IMR-90 (cell line): ENCODE data around the gene SLC26A11. TPM values are rescaled to one million over a fixed set of nuclear protein-coding genes. Genes with fewer than 3 reads are reported as not detected.
A peak's percentile ranks its signal among the peaks of the same experiment; 100 is the strongest.

Experiments
- ATAC-seq: fragments of 200-7000 bp; cut with Tn5 transposase; 2 replicates; pipeline ENCODE4 v1.9.1; 2020; ENCODE audit warnings: low read depth, mild to moderate bottlenecking, moderate library complexity
- BruUV-seq: library from RNA; stranded (reverse); fragments of 400-500 nt; replicated peaks from 2 replicates; lab custom pipeline; 2021; lab: Mats Ljungman, UMichigan
- CTCF ChIA-PET: fragments of 300-600 bp; formaldehyde crosslinking; extraction: SDS; loops from one replicate; lab custom pipeline; 2021; ENCODE audit warnings: antibody characterized with exemption; lab: Yijun Ruan, JAX
- POLR2A ChIA-PET: fragments of 300-600 bp; sonication (Branson Sonifier 250); formaldehyde crosslinking; loops from one replicate; lab custom pipeline; 2022; ENCODE audit warnings: antibody characterized with exemption; ENCODE audit not compliant: unreplicated experiment; lab: Charles Lee
- DNase-seq: peaks from one replicate; pipeline ENCODE4 v3.0.0; 2013
- H2AFZ ChIP-seq: replicated peaks from 2 replicates; pipeline ENCODE3; 2013; ENCODE audit warnings: low read length, mild to moderate bottlenecking; ENCODE audit not compliant: poor library complexity
- H2AK5ac ChIP-seq: 2 replicates; pipeline ENCODE4 v1.6.1; 2013; ENCODE audit warnings: low read depth, low read length, inconsistent platforms
- H2AK9ac ChIP-seq: replicated peaks from 2 replicates; pipeline ENCODE3; 2013; ENCODE audit warnings: mild to moderate bottlenecking, low read depth, low read length, moderate library complexity; ENCODE audit not compliant: poor library complexity
- H2BK120ac ChIP-seq: 2 replicates; pipeline ENCODE4 v1.6.1; 2013; ENCODE audit warnings: low read depth, low read length, inconsistent platforms
- H2BK15ac ChIP-seq: 3 replicates; pipeline ENCODE4 v1.6.1; 2013; ENCODE audit warnings: low read depth, low read length, inconsistent platforms
- H2BK20ac ChIP-seq: 2 replicates; pipeline ENCODE4 v1.6.1; 2013; ENCODE audit warnings: low read depth, mild to moderate bottlenecking, inconsistent platforms, low read length, moderate library complexity
- H2BK5ac ChIP-seq: 2 replicates; pipeline ENCODE4 v1.6.1; 2013; ENCODE audit warnings: mild to moderate bottlenecking, low read depth, low read length, inconsistent platforms; ENCODE audit not compliant: poor library complexity, severe bottlenecking
- H3K14ac ChIP-seq: replicated peaks from 2 replicates; pipeline ENCODE4 v1.6.1; 2013; ENCODE audit warnings: low read depth, low read length, inconsistent platforms
- H3K18ac ChIP-seq: 2 replicates; pipeline ENCODE4 v1.6.1; 2013; ENCODE audit warnings: low read depth, low read length, control low read depth
- H3K23ac ChIP-seq: 2 replicates; pipeline ENCODE4 v1.6.1; 2013; ENCODE audit warnings: low read depth, low read length, inconsistent platforms
- H3K27ac ChIP-seq: 2 replicates; pipeline ENCODE4 v1.5.1; 2013; ENCODE audit warnings: mild to moderate bottlenecking, control low read depth, low read length; ENCODE audit not compliant: insufficient read depth
- H3K27me3 ChIP-seq: 2 replicates; pipeline ENCODE4 v1.6.1; 2013; ENCODE audit warnings: low read length; ENCODE audit not compliant: control insufficient read depth, insufficient read depth
- H3K36me3 ChIP-seq: 2 replicates; pipeline ENCODE4 v1.6.1; 2013; ENCODE audit warnings: low read length, mixed read lengths; ENCODE audit not compliant: control insufficient read depth, insufficient read depth
- H3K4ac ChIP-seq: 2 replicates; pipeline ENCODE4 v1.6.1; 2013; ENCODE audit warnings: low read depth, low read length, inconsistent platforms
- H3K4me1 ChIP-seq: 2 replicates; pipeline ENCODE4 v1.6.1; 2013; ENCODE audit warnings: low read length, mixed read lengths; ENCODE audit not compliant: control insufficient read depth, insufficient read depth
- H3K4me2 ChIP-seq: 2 replicates; pipeline ENCODE4 v1.6.1; 2013; ENCODE audit warnings: low read depth, mild to moderate bottlenecking, control low read depth, low read length, moderate library complexity
- H3K4me3 ChIP-seq: 2 replicates; pipeline ENCODE4 v1.5.1; 2013; ENCODE audit warnings: low read depth, mild to moderate bottlenecking, control low read depth, low read length, moderate library complexity; ENCODE audit not compliant: insufficient read depth
- H3K56ac ChIP-seq: 2 replicates; pipeline ENCODE4 v1.6.1; 2013; ENCODE audit warnings: low read length, inconsistent platforms; ENCODE audit not compliant: insufficient read depth; ENCODE audit errors: extremely low read depth
- H3K79me1 ChIP-seq, 2 experiments: 2 replicates each; pipeline ENCODE4 v1.6.1; 2013; ENCODE audit warnings: low read length in 2 of 2, inconsistent platforms in 1 of 2, low read depth in 1 of 2
- H3K9ac ChIP-seq: 2 replicates; pipeline ENCODE4 v1.6.1; 2013; ENCODE audit warnings: low read depth, low read length, control low read depth
- H3K9me1 ChIP-seq: 2 replicates; pipeline ENCODE4 v1.6.1; 2013; ENCODE audit warnings: low read length, inconsistent platforms; ENCODE audit not compliant: insufficient read depth
- H3K9me3 ChIP-seq: 2 replicates; pipeline ENCODE4 v1.6.1; 2013; ENCODE audit warnings: low read length; ENCODE audit not compliant: control insufficient read depth, insufficient read depth
- H4K20me1 ChIP-seq: 2 replicates; pipeline ENCODE4 v1.6.1; 2013; ENCODE audit warnings: low read length, inconsistent platforms; ENCODE audit not compliant: insufficient read depth
- H4K5ac ChIP-seq: 2 replicates; pipeline ENCODE4 v1.6.1; 2013; ENCODE audit warnings: mild to moderate bottlenecking, low read depth, low read length, control low read depth
- H4K8ac ChIP-seq, 2 experiments: 2 replicates each; pipeline ENCODE4 v1.6.1; 2013; ENCODE audit warnings: low read depth in 2 of 2, low read length in 2 of 2, control low read depth in 1 of 2, inconsistent platforms in 1 of 2
- H4K91ac ChIP-seq: 2 replicates; pipeline ENCODE4 v1.6.1; 2013; ENCODE audit warnings: low read depth, low read length, inconsistent platforms; ENCODE audit not compliant: insufficient read depth
- BHLHE40 ChIP-seq: fragments of 150-350 bp; IDR thresholded peaks from 2 replicates; pipeline ENCODE4 v1.6.1; 2016; ENCODE audit warnings: mild to moderate bottlenecking, low read depth, low read length
- CEBPB ChIP-seq: IDR thresholded peaks from 2 replicates; pipeline ENCODE4 v1.6.1; 2012; ENCODE audit warnings: low read depth, low read length, improper control_type of control experiment
- CHD1 ChIP-seq: IDR thresholded peaks from 2 replicates; pipeline ENCODE4 v1.6.1; 2012; ENCODE audit warnings: low read depth, low read length, improper control_type of control experiment
- FOS ChIP-seq: fragments of 150-350 bp; IDR thresholded peaks from 2 replicates; pipeline ENCODE4 v1.6.1; 2016; ENCODE audit warnings: low read depth, low read length
- MAFK ChIP-seq: IDR thresholded peaks from 2 replicates; pipeline ENCODE4 v1.6.1; 2012; ENCODE audit warnings: low read depth, low read length, improper control_type of control experiment
- NFE2L2 ChIP-seq: fragments of 150-350 bp; IDR thresholded peaks from 2 replicates; pipeline ENCODE4 v1.6.1; 2016; ENCODE audit warnings: low read depth, mild to moderate bottlenecking, low read length
- POLR2A ChIP-seq: IDR thresholded peaks from 2 replicates; pipeline ENCODE4 v1.6.1; 2012; ENCODE audit warnings: mild to moderate bottlenecking, low read depth, low read length
- RAD21 ChIP-seq: IDR thresholded peaks from 2 replicates; pipeline ENCODE4 v1.6.1; 2012; ENCODE audit warnings: low read length, improper control_type of control experiment
- RCOR1 ChIP-seq: IDR thresholded peaks from 2 replicates; pipeline ENCODE4 v1.6.1; 2012; ENCODE audit warnings: mild to moderate bottlenecking, low read length, improper control_type of control experiment; ENCODE audit not compliant: insufficient replicate concordance
- RFX5 ChIP-seq: IDR thresholded peaks from 2 replicates; pipeline ENCODE4 v1.8.0; 2012; ENCODE audit warnings: low read depth, mild to moderate bottlenecking, low read length, moderate library complexity
- SMC3 ChIP-seq: fragments of 150-350 bp; IDR thresholded peaks from 2 replicates; pipeline ENCODE4 v1.6.1; 2016; ENCODE audit warnings: low read depth, mild to moderate bottlenecking, antibody characterized with exemption, low read length, moderate library complexity
- USF2 ChIP-seq: fragments of 150-350 bp; IDR thresholded peaks from 2 replicates; pipeline ENCODE4 v1.6.1; 2017; ENCODE audit warnings: mild to moderate bottlenecking, antibody characterized with exemption, low read length, low read depth
- WGBS, 2 experiments: methylation state at CpG; one replicate each; pipeline versions ENCODE4 v1.1.5 to v1.1.7; 2013; ENCODE audit warnings: missing lambda C conversion rate in 2 of 2; ENCODE audit not compliant: insufficient read length in 1 of 2; ENCODE audit errors: extremely low coverage in 2 of 2; 5-methylcytosine and 5-hydroxymethylcytosine counted together
- dilution Hi-C: fragments of 300-500 bp; cut with HindIII; formaldehyde crosslinking; loops from one replicate; pipeline ENCODE4 v1.14.3; 2018; ENCODE audit warnings: low sequenced_read_pairs; ENCODE audit not compliant: unreplicated experiment
- in situ Hi-C: fragments of 300-500 bp; cut with MboI; formaldehyde crosslinking; loops from 3 replicates; pipeline ENCODE4 v1.14.3; 2019; ENCODE audit warnings: low sequenced_read_pairs, inconsistent platforms, mixed read lengths
- intact Hi-C: fragments of 100-400 bp; cut with micrococcal nuclease; formaldehyde crosslinking; loops from 2 replicates; pipeline ENCODE4 v1.10.0; 2022
- polyA plus RNA-seq, 3 experiments: library from polyadenylated mRNA; depleted of rRNA; stranded (reverse); fragments of >200 nt; gene quantifications; 2 replicates each; pipeline ENCODE4 v1.2.3, GENCODE V29; 2012; ENCODE audit warnings: low replicate concordance in 1 of 3
- total RNA-seq: library from RNA; depleted of rRNA; stranded (reverse); fragments of >200 nt; gene quantifications from 2 replicates; pipeline ENCODE4 v1.2.3, GENCODE V29; 2012
- TF ChIP-seq, protein P1 (sequence below): fragments of 150-350 bp; IDR thresholded peaks from 2 replicates; pipeline ENCODE4 v1.6.1; 2016; ENCODE audit warnings: low read depth, mild to moderate bottlenecking, low read length, moderate library complexity, borderline replicate concordance

SLC26A11 gene
- total and polyA plus RNA-seq, 2 of the 4 experiments (the other 2 are of a cell fraction): 3.2 to 15.6 TPM

- Histone ChIP-seq H4K5ac (no peak overlapping the region), H3K4me2 (no peak overlapping the region), H4K8ac (no peak overlapping the region), H3K36me3 (peaks cover 31% of the 10 kb centered on the region), H3K27ac (no peak overlapping the region), H2BK120ac (no peak overlapping the region), H3K18ac (no peak overlapping the region), H2BK20ac (no peak overlapping the region), H3K4me3 (no peak overlapping the region), H2AK9ac (peak overlapping the region; percentile 57), H3K9me3 (no peaks in the 10 kb centered on the region), H3K4me1 (no peaks in the 10 kb centered on the region), H2BK5ac (peak overlapping the region; percentile 74), H3K4ac (no peak overlapping the region), H4K91ac (no peak overlapping the region), H3K23ac (no peak overlapping the region), H2BK15ac (no peak overlapping the region), H3K9me1 (peaks cover 12% of the 10 kb centered on the region), H2AK5ac (peak overlapping the region; percentile 6; the same call in 1 of the 2 replicates), H3K27me3 (no peaks in the 10 kb centered on the region), H3K56ac (no peak overlapping the region), H4K20me1 (peaks cover 19% of the 10 kb centered on the region), H2AFZ (no peak overlapping the region), H3K14ac (no peak overlapping the region), H3K79me1 (peaks cover 10 to 55% of the 10 kb centered on the region in 2 experiments), H3K9ac (no peak overlapping the region)
- ChIA-PET CTCF (no interaction called here), POLR2A (no interaction called here)
- ATAC-seq (no peak), DNase-seq (no peak)
- in situ Hi-C loops: no loop called here
- TF ChIP-seq CEBPB (no peak), RAD21 (no peak), CHD1 (no peak), RFX5 (no peak), MAFK (no peak), RCOR1 (no peak), FOS (no peak), NFE2L2 (no peak), SMC3 (no peak), USF2 (no peak), POLR2A (no peak), BHLHE40 (no peak)
- TF ChIP-seq, protein P1, sequence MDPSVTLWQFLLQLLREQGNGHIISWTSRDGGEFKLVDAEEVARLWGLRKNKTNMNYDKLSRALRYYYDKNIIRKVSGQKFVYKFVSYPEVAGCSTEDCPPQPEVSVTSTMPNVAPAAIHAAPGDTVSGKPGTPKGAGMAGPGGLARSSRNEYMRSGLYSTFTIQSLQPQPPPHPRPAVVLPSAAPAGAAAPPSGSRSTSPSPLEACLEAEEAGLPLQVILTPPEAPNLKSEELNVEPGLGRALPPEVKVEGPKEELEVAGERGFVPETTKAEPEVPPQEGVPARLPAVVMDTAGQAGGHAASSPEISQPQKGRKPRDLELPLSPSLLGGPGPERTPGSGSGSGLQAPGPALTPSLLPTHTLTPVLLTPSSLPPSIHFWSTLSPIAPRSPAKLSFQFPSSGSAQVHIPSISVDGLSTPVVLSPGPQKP: no peak
- dilution Hi-C loops: no loop called here
- intact Hi-C loops: no loop called here
- BruUV-seq: no TSS peak
- 93% methylated on average over 2 of the region's 4 CpGs; no CpG with 5 or more reads in 1 of the 2 experiments for WGBS, 2 experiments
These were observed 54.7 kb downstream of the SLC26A11 start for GRCh38 chr17:80274871-80275449.
